CD14-positive monocyte (primary cell): ENCODE results near the gene PAQR9. TPM values are rescaled to one million over a fixed set of nuclear protein-coding genes. Genes with fewer than 3 reads are reported as not detected.

Experiments used
- DNase-seq, 3 donors: peaks; one replicate each; pipeline ENCODE4 v3.0.0-alpha.2; 2011 to 2022
- H2AFZ ChIP-seq: 2 replicates; pipeline ENCODE4 v1.6.0; 2012; ENCODE audit warnings: mild to moderate bottlenecking, low read depth, low read length, inconsistent platforms; ENCODE audit not compliant: insufficient read depth, poor library complexity, severe bottlenecking
- H3K27ac ChIP-seq, 2 donors: 1 replicate in 1 of 2; 2 replicates in 1 of 2; pipeline ENCODE4 v1.5.1; 2012 to 2013; ENCODE audit warnings: low read length in 2 of 2, control low read depth in 1 of 2, inconsistent platforms in 1 of 2, low read depth in 1 of 2, mild to moderate bottlenecking in 1 of 2
- H3K27me3 ChIP-seq, 2 donors: one replicate each; pipeline versions ENCODE4 v1.6.0 to v1.6.1; 2011 to 2013; ENCODE audit warnings: low read length in 2 of 2; ENCODE audit not compliant: control insufficient read depth in 2 of 2, insufficient read depth in 2 of 2
- H3K36me3 ChIP-seq, 2 donors: replicated peaks in 1 of 2; 1 replicate in 1 of 2; 2 replicates in 1 of 2; pipeline versions ENCODE4 v1.5.1 to v1.6.1; 2012 to 2013; ENCODE audit warnings: low read length in 2 of 2, control low read depth in 1 of 2, inconsistent platforms in 1 of 2, mild to moderate bottlenecking in 1 of 2; ENCODE audit not compliant: insufficient read depth in 2 of 2, control insufficient read depth in 1 of 2
- H3K4me1 ChIP-seq, 2 donors: 1 replicate in 1 of 2; 2 replicates in 1 of 2; pipeline versions ENCODE4 v1.5.1 to v1.6.1; 2012 to 2013; ENCODE audit warnings: low read length in 2 of 2, control low read depth in 1 of 2, inconsistent platforms in 1 of 2, mild to moderate bottlenecking in 1 of 2, moderate library complexity in 1 of 2; ENCODE audit not compliant: insufficient read depth in 2 of 2, control insufficient read depth in 1 of 2
- H3K4me2 ChIP-seq: replicated peaks from 2 replicates; pipeline ENCODE3; 2012; ENCODE audit warnings: low read length, moderate library complexity, mild to moderate bottlenecking; ENCODE audit not compliant: poor library complexity, severe bottlenecking; ENCODE audit errors: extremely low read depth
- H3K4me3 ChIP-seq, 3 experiments: fragments of 200-600 bp in 1 of 3; sonication (generic) in 1 of 3; replicated peaks in 1 of 3; 1 replicate in 2 of 3; 2 replicates in 1 of 3; pipeline ENCODE4 v1.5.1; 2011 to 2013; ENCODE audit warnings: low read length in 3 of 3, mild to moderate bottlenecking in 3 of 3, control low read depth in 2 of 3, low read depth in 2 of 3, inconsistent platforms in 1 of 3, moderate library complexity in 1 of 3
- H3K79me2 ChIP-seq: 2 replicates; pipeline ENCODE4 v1.6.0; 2012; ENCODE audit warnings: mild to moderate bottlenecking, control low read depth, inconsistent platforms, low read length, moderate library complexity; ENCODE audit not compliant: insufficient read depth
- H3K9ac ChIP-seq: 2 replicates; pipeline ENCODE4 v1.6.0; 2017; ENCODE audit warnings: low read length, mild to moderate bottlenecking; ENCODE audit not compliant: insufficient read depth, poor library complexity, severe bottlenecking
- H3K9me3 ChIP-seq, 2 donors: replicated peaks in 1 of 2; 1 replicate in 1 of 2; 2 replicates in 1 of 2; pipeline versions ENCODE4 v1.5.1 to v1.6.1; 2012 to 2013; ENCODE audit warnings: low read length in 2 of 2, control low read depth in 1 of 2; ENCODE audit not compliant: control insufficient read depth in 1 of 2, insufficient read depth in 1 of 2
- H4K20me1 ChIP-seq: 2 replicates; pipeline ENCODE4 v1.6.0; 2012; ENCODE audit warnings: mild to moderate bottlenecking, low read length, control low read depth, moderate library complexity; ENCODE audit not compliant: insufficient read depth
- H3K27ac Mint-ChIP-seq, 7 donors: one replicate each; pipeline ENCODE4 v1.8.0; 2020; ENCODE audit warnings: mild to moderate bottlenecking in 7 of 7, mixed read lengths in 7 of 7, moderate library complexity in 6 of 7, inconsistent platforms in 2 of 7
- H3K27me3 Mint-ChIP-seq, 3 donors: one replicate each; pipeline ENCODE4 v1.8.0; 2021 to 2022; ENCODE audit warnings: low read depth in 3 of 3, mild to moderate bottlenecking in 3 of 3, mixed read lengths in 3 of 3, moderate library complexity in 3 of 3, inconsistent platforms in 1 of 3
- H3K36me3 Mint-ChIP-seq, 2 donors: one replicate each; pipeline ENCODE4 v1.8.0; 2020; ENCODE audit warnings: mixed read lengths in 2 of 2, inconsistent platforms in 1 of 2, mild to moderate bottlenecking in 1 of 2
- H3K4me1 Mint-ChIP-seq: one replicate; pipeline ENCODE4 v1.8.0; 2020; ENCODE audit warnings: mild to moderate bottlenecking, mixed read lengths
- H3K4me3 Mint-ChIP-seq, 2 donors: one replicate each; pipeline ENCODE4 v1.8.0; 2020; ENCODE audit warnings: mild to moderate bottlenecking in 2 of 2, mixed read lengths in 2 of 2, moderate library complexity in 1 of 2
- H3K9me3 Mint-ChIP-seq, 7 donors: one replicate each; pipeline ENCODE4 v1.8.0; 2020 to 2022; ENCODE audit warnings: mixed read lengths in 7 of 7, mild to moderate bottlenecking in 6 of 7, moderate library complexity in 6 of 7, inconsistent platforms in 2 of 7
- WGBS: methylation state at CpG from one replicate; pipeline ENCODE4 v1.1.5; 2013; ENCODE audit warnings: missing lambda C conversion rate; ENCODE audit not compliant: insufficient coverage; 5-methylcytosine and 5-hydroxymethylcytosine counted together
- intact Hi-C, 2 donors: fragments of 100-400 bp; cut with micrococcal nuclease; formaldehyde crosslinking; loops; one replicate each; pipeline versions ENCODE4 v1.15.0 to v1.15.1; 2023
- polyA plus RNA-seq, 3 donors: library from polyadenylated mRNA; depleted of rRNA in 1 of 3; unstranded in 2 of 3; stranded (reverse) in 1 of 3; fragments of 300-500 nt in 2 of 3; fragments of >200 nt in 1 of 3; fragmentation: Illumina TruSeq in 2 of 3; gene quantifications; 1 replicate in 2 of 3; 2 replicates in 1 of 3; pipeline ENCODE4 v1.2.3, GENCODE V29; 2012 to 2021
- TF ChIP-seq, protein P1 (sequence below): fragments of 200-600 bp; IDR thresholded peaks from one replicate; pipeline ENCODE4 v1.8.0; 2022; ENCODE audit warnings: antibody characterized with exemption, mild to moderate bottlenecking

PAQR9 gene
- polyA plus RNA-seq, 3 donors, result not detected

DNA sequence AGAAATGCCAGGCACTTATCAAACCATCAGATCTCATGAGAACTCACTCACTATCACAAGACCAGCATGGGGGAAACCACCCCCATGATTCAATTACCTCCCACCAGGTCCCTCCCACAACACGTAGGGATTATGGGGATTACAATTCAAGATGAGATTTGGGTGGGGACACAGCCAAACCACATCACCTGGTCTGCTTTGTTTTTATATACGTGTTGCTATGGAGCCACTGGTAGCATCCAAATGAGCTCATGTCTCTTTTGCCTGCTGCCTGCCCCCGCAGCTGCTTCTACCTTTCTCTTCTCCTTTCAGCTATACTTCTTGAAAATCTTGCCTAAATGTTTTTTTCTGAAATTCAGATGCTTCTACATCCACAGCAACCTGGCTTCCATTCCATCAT is 47.8 kb downstream of the PAQR9 start:
- H3K4me1 Mint-ChIP-seq, result no peaks in the 10 kb centered on the region
- no peaks in the 10 kb centered on the region for H4K20me1 ChIP-seq
- TF ChIP-seq, protein P1, sequence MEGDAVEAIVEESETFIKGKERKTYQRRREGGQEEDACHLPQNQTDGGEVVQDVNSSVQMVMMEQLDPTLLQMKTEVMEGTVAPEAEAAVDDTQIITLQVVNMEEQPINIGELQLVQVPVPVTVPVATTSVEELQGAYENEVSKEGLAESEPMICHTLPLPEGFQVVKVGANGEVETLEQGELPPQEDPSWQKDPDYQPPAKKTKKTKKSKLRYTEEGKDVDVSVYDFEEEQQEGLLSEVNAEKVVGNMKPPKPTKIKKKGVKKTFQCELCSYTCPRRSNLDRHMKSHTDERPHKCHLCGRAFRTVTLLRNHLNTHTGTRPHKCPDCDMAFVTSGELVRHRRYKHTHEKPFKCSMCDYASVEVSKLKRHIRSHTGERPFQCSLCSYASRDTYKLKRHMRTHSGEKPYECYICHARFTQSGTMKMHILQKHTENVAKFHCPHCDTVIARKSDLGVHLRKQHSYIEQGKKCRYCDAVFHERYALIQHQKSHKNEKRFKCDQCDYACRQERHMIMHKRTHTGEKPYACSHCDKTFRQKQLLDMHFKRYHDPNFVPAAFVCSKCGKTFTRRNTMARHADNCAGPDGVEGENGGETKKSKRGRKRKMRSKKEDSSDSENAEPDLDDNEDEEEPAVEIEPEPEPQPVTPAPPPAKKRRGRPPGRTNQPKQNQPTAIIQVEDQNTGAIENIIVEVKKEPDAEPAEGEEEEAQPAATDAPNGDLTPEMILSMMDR, result no peak
- H3K79me2 ChIP-seq, result no peaks in the 10 kb centered on the region
- H3K27ac ChIP-seq, result no peak overlapping the region
- no peak overlapping the region for H3K27ac Mint-ChIP-seq
- peaks cover 2 to 6% (median 2%) of the 10 kb centered on the region in 3 donors for H3K27me3 Mint-ChIP-seq
- no peaks in the 10 kb centered on the region for H3K36me3 Mint-ChIP-seq
- H3K9ac ChIP-seq, result no peak overlapping the region
- H3K4me1 ChIP-seq, result no peaks in the 10 kb centered on the region
- intact Hi-C loops, result no loop called here
- H3K4me2 ChIP-seq, result no peak overlapping the region
- H3K9me3 Mint-ChIP-seq, result no peaks in the 10 kb centered on the region
- no peaks in the 10 kb centered on the region for H3K27me3 ChIP-seq
- no peak overlapping the region for H2AFZ ChIP-seq
- DNase-seq, result no peak
- WGBS, result 100% methylated on average over 2 of the region's 3 CpGs
- no peaks in the 10 kb centered on the region for H3K9me3 ChIP-seq
- no peak overlapping the region for H3K4me3 ChIP-seq
- H3K36me3 ChIP-seq, result no peaks in the 10 kb centered on the region
- no peak overlapping the region for H3K4me3 Mint-ChIP-seq

DNA sequence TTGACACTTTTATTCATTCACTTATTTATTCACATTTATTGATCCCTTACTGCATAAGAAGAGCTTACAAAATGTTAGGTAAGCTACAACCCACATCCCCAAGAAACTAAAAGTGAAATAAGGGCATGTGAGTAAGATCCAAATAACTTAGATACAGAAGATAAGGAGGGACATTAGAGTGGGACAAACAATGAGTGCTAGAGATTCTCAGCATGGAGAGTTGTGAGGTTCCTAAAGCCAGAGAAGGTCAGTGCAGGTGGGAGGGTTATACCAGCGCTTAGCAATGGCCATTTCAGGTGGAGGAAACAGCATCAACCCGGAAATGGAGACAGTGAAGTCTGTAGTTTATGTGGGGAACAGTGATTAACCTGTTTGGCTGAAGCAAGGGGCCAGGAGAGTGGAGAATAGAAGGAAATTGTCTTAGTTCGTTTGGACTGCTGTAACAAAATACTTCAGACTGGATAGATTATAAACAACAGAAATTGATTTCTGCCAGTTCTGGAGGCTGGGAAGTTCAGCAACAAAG is 49.1 kb downstream of the PAQR9 start:
- Histone ChIP-seq H3K9me3 (no peaks in the 10 kb centered on the region), H3K9ac (no peak overlapping the region), H3K36me3 (no peaks in the 10 kb centered on the region), H3K27me3 (no peaks in the 10 kb centered on the region), H3K4me2 (no peak overlapping the region), H2AFZ (no peak overlapping the region), H3K79me2 (no peaks in the 10 kb centered on the region), H3K4me3 (no peak overlapping the region), H3K4me1 (no peaks in the 10 kb centered on the region), H4K20me1 (no peaks in the 10 kb centered on the region), H3K27ac (no peak overlapping the region)
- Mint-ChIP-seq H3K27ac (no peak overlapping the region), H3K9me3 (peaks cover 0 to 2% (median 0%) of the 10 kb centered on the region in 7 donors), H3K36me3 (no peaks in the 10 kb centered on the region), H3K4me1 (no peaks in the 10 kb centered on the region), H3K27me3 (peaks cover 2 to 6% (median 2%) of the 10 kb centered on the region in 3 donors), H3K4me3 (no peak overlapping the region)
- TF ChIP-seq, protein P1, result no peak
- intact Hi-C loops, result no loop called here
- DNase-seq, result no peak
- WGBS, result 81% methylated on average over 2 of the region's 3 CpGs
